HEK293 (cell line): ENCODE measurements around the gene GALNT2.

Source experiments
- CTCF ChIA-PET: fragments of 350-600 bp; formaldehyde crosslinking; extraction: SDS; loops from one replicate; lab custom pipeline; 2021; ENCODE audit warnings: antibody characterized with exemption; lab: Yijun Ruan, JAX
- POLR2A ChIA-PET: fragments of 300-600 bp; formaldehyde crosslinking; extraction: SDS; loops from one replicate; lab custom pipeline; 2020; ENCODE audit warnings: antibody characterized with exemption, inconsistent platforms; lab: Yijun Ruan, JAX
- H3K27ac ChIP-seq: fragments of 200-500 bp; sonication (Bioruptor generic); 2 replicates; pipeline ENCODE4 v1.5.1; 2014; ENCODE audit warnings: low read depth, low read length, control low read depth, inconsistent platforms; ENCODE audit errors: extremely low read depth
- H3K36me3 ChIP-seq, 2 experiments: fragments of 200-500 bp in 1 of 2; sonication (Bioruptor generic) in 1 of 2; 1 replicate in 1 of 2; 2 replicates in 1 of 2; pipeline ENCODE4 v1.5.1; 2014 to 2017; ENCODE audit warnings: inconsistent platforms in 2 of 2, low read length in 2 of 2; ENCODE audit not compliant: control insufficient read depth in 2 of 2, insufficient read depth in 1 of 2
- H3K4me1 ChIP-seq: fragments of 200-500 bp; sonication (Bioruptor generic); 2 replicates; pipeline ENCODE4 v1.5.1; 2014; ENCODE audit warnings: mild to moderate bottlenecking, low read length, inconsistent platforms; ENCODE audit not compliant: control insufficient read depth, insufficient read depth
- H3K4me3 ChIP-seq: 2 replicates; pipeline ENCODE4 v1.5.1; 2011; ENCODE audit warnings: low read depth, mild to moderate bottlenecking, control low read depth, low read length, moderate library complexity
- H3K9me3 ChIP-seq: fragments of 200-500 bp; sonication (Bioruptor generic); 2 replicates; pipeline ENCODE4 v1.5.1; 2014; ENCODE audit warnings: low read depth, low read length, inconsistent platforms; ENCODE audit not compliant: control insufficient read depth, insufficient read depth
- BCL11A ChIP-seq: fragments of 450-650 bp; formaldehyde crosslinking; IDR thresholded peaks from 2 replicates; pipeline ENCODE4 v1.5.1; 2016; ENCODE audit warnings: low read depth, missing biosample characterization, missing genetic modification characterization
- FEZF1 ChIP-seq: fragments of 450-650 bp; formaldehyde crosslinking; IDR thresholded peaks from 2 replicates; pipeline ENCODE4 v1.5.1; 2016; ENCODE audit warnings: missing biosample characterization, missing genetic modification characterization
- HOXC10 ChIP-seq: sonication (generic); formaldehyde crosslinking; IDR thresholded peaks from 2 replicates; pipeline ENCODE4 v1.8.1; 2023; ENCODE audit warnings: mild to moderate bottlenecking, missing genetic modification reagents
- IKZF3 ChIP-seq: fragments of 450-650 bp; IDR thresholded peaks from 2 replicates; pipeline ENCODE4 v1.5.0; 2018; ENCODE audit warnings: missing biosample characterization, mild to moderate bottlenecking, missing genetic modification characterization, moderate library complexity
- KLF1 ChIP-seq: fragments of 450-650 bp; formaldehyde crosslinking; IDR thresholded peaks from 2 replicates; pipeline ENCODE4 v1.5.1; 2016; ENCODE audit warnings: missing biosample characterization, missing genetic modification characterization
- PATZ1 ChIP-seq: fragments of 450-650 bp; formaldehyde crosslinking; IDR thresholded peaks from 2 replicates; pipeline ENCODE4 v1.5.1; 2016; ENCODE audit warnings: missing biosample characterization, missing genetic modification characterization
- SP2 ChIP-seq: fragments of 450-650 bp; formaldehyde crosslinking; IDR thresholded peaks from 2 replicates; pipeline ENCODE4 v1.5.1; 2016; ENCODE audit warnings: missing biosample characterization, missing genetic modification characterization
- SP7 ChIP-seq: fragments of 450-650 bp; formaldehyde crosslinking; IDR thresholded peaks from 2 replicates; pipeline ENCODE4 v1.5.1; 2016; ENCODE audit warnings: missing biosample characterization, missing genetic modification characterization
- ZBTB1 ChIP-seq: fragments of 450-650 bp; formaldehyde crosslinking; IDR thresholded peaks from 2 replicates; pipeline ENCODE4 v1.5.1; 2016; ENCODE audit warnings: missing biosample characterization, missing genetic modification characterization
- ZBTB17 ChIP-seq: fragments of 450-650 bp; formaldehyde crosslinking; IDR thresholded peaks from 2 replicates; pipeline ENCODE4 v1.5.1; 2016; ENCODE audit warnings: missing biosample characterization, missing genetic modification characterization
- ZNF112 ChIP-seq: fragments of 450-650 bp; formaldehyde crosslinking; IDR thresholded peaks from 2 replicates; pipeline ENCODE4 v1.5.0; 2017; ENCODE audit warnings: missing biosample characterization, missing genetic modification characterization
- ZNF2 ChIP-seq: fragments of 450-650 bp; formaldehyde crosslinking; IDR thresholded peaks from 2 replicates; pipeline ENCODE4 v1.5.1; 2016; ENCODE audit warnings: missing biosample characterization, missing genetic modification characterization
- ZNF239 ChIP-seq: fragments of 450-650 bp; formaldehyde crosslinking; IDR thresholded peaks from 2 replicates; pipeline ENCODE4 v1.5.1; 2016; ENCODE audit warnings: missing biosample characterization, missing genetic modification characterization
- ZNF24 ChIP-seq: fragments of 450-650 bp; formaldehyde crosslinking; IDR thresholded peaks from 2 replicates; pipeline ENCODE4 v1.5.1; 2016; ENCODE audit warnings: missing biosample characterization, missing genetic modification characterization
- ZNF302 ChIP-seq: fragments of 450-650 bp; formaldehyde crosslinking; IDR thresholded peaks from 2 replicates; pipeline ENCODE4 v1.5.1; 2016; ENCODE audit warnings: missing biosample characterization, missing genetic modification characterization, low read depth
- ZNF366 ChIP-seq: fragments of 450-650 bp; formaldehyde crosslinking; conservative IDR thresholded peaks from 2 replicates; pipeline ENCODE4 v1.5.1; 2016; ENCODE audit warnings: missing biosample characterization, missing genetic modification characterization
- ZNF501 ChIP-seq: fragments of 450-650 bp; formaldehyde crosslinking; IDR thresholded peaks from 2 replicates; pipeline ENCODE4 v1.5.1; 2016; ENCODE audit warnings: missing biosample characterization, missing genetic modification characterization
- ZNF558 ChIP-seq: fragments of 450-650 bp; formaldehyde crosslinking; IDR thresholded peaks from 2 replicates; pipeline ENCODE4 v1.5.1; 2016; ENCODE audit warnings: missing biosample characterization, missing genetic modification characterization
- ZNF624 ChIP-seq: fragments of 450-650 bp; formaldehyde crosslinking; IDR thresholded peaks from 2 replicates; pipeline ENCODE4 v1.5.1; 2017; ENCODE audit warnings: missing biosample characterization, missing genetic modification characterization
- ZNF629 ChIP-seq: fragments of 450-650 bp; formaldehyde crosslinking; IDR thresholded peaks from 2 replicates; pipeline ENCODE4 v1.5.1; 2017; ENCODE audit warnings: missing biosample characterization, missing genetic modification characterization
- ZNF660 ChIP-seq: fragments of 450-650 bp; IDR thresholded peaks from 2 replicates; pipeline ENCODE4 v1.5.1; 2018; ENCODE audit warnings: missing biosample characterization, mild to moderate bottlenecking, missing genetic modification characterization
- TF ChIP-seq, protein P1 (sequence below): fragments of 450-650 bp; formaldehyde crosslinking; IDR thresholded peaks from 2 replicates; pipeline ENCODE4 v1.5.1; 2016; ENCODE audit warnings: missing biosample characterization, missing genetic modification characterization
- TF ChIP-seq, protein P2 (sequence below): fragments of 450-650 bp; formaldehyde crosslinking; IDR thresholded peaks from 2 replicates; pipeline ENCODE4 v1.5.1; 2016; ENCODE audit warnings: missing biosample characterization, missing genetic modification characterization, low read depth
- TF ChIP-seq, protein P3 (sequence below): fragments of 450-650 bp; formaldehyde crosslinking; IDR thresholded peaks from 2 replicates; pipeline ENCODE4 v1.5.1; 2016; ENCODE audit warnings: missing biosample characterization, missing genetic modification characterization
- TF ChIP-seq, protein P4 (sequence below): fragments of 450-650 bp; formaldehyde crosslinking; IDR thresholded peaks from 2 replicates; pipeline ENCODE4 v1.5.1; 2017; ENCODE audit warnings: missing biosample characterization, missing genetic modification characterization
- TF ChIP-seq, protein P5 (sequence below): fragments of 450-650 bp; formaldehyde crosslinking; IDR thresholded peaks from 2 replicates; pipeline ENCODE4 v1.5.1; 2016; ENCODE audit warnings: missing biosample characterization, missing genetic modification characterization

The GALNT2 gene

DNA sequence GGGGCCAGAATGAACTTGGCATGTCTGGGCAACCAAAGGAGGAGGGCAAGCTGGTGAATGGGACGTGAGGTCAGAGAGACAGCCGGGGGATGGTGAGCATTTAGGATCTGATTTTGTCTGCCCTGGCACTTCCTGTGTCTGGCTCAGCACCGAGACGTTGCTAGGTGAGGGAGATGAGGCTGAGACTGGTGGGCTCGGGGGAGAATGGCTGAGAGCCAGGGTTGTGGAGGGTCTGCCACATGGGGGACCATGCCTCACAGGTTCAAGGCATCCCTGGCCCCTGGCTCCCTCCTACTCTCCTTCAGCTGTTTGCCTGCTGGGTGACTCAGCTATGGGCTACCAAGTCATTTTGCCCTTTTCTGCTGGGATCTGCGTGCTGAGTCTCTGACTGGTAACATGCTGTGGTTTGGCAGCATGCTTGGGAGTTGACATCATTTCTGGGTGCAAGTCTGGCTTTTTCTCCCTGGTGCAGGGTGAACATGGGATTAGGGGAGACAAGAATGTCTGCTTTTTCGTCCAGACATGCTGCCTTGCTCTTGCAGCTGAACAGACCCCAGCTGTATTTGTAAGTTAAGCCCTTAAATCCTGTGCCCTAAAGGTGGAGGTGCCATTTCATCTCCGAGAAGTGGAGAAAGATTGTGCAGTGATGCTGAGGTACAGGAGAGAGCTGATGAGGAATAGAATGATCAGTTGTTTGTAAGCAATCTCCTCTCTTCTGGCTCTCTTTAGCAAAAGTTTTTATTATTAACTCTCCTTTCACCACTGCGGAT, 17.6 kb downstream of the GALNT2 start:
- Histone ChIP-seq H3K36me3 (no peaks in the 10 kb centered on the region), H3K4me1 (peaks cover 18% of the 10 kb centered on the region), H3K27ac (no peak overlapping the region), H3K9me3 (no peaks in the 10 kb centered on the region), H3K4me3 (no peak overlapping the region)
- CTCF ChIA-PET: interaction anchor here (1.9 kb wide), 1 partner anchor 15 kb away, joined by 5 read pairs; no protein-coding TSS in a partner anchor
- POLR2A ChIA-PET: interaction anchor here (0.7 to 1.9 kb wide), 5 partner anchors 14 to 191 kb away, joined by 3 to 6 read pairs (median 4); partner anchors contain the start of gene GALNT2
- peak; percentile 83 for TF ChIP-seq FEZF1 (tag by site-specific recombination)
- TF ChIP-seq ZNF2 (tag by site-specific recombination): peak; percentile 85
- TF ChIP-seq ZNF302 (tag by site-specific recombination): no peak
- no peak for TF ChIP-seq ZNF239 (tag by site-specific recombination)
- peak; percentile 92 for TF ChIP-seq PATZ1 (tag by site-specific recombination)
- no peak for TF ChIP-seq HOXC10 (CRISPR knock-in tag)
- TF ChIP-seq KLF1 (tag by site-specific recombination): peak; percentile 15; the same call in 1 of the 2 replicates
- TF ChIP-seq ZNF366 (tag by site-specific recombination): peak; percentile 95
- TF ChIP-seq ZNF624 (tag by site-specific recombination): no peak
- TF ChIP-seq, protein P1, sequence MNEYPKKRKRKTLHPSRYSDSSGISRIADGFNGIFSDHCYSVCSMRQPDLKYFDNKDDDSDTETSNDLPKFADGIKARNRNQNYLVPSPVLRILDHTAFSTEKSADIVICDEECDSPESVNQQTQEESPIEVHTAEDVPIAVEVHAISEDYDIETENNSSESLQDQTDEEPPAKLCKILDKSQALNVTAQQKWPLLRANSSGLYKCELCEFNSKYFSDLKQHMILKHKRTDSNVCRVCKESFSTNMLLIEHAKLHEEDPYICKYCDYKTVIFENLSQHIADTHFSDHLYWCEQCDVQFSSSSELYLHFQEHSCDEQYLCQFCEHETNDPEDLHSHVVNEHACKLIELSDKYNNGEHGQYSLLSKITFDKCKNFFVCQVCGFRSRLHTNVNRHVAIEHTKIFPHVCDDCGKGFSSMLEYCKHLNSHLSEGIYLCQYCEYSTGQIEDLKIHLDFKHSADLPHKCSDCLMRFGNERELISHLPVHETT (tag by site-specific recombination): peak; percentile 93
- TF ChIP-seq ZNF629 (tag by site-specific recombination): peak; percentile 92
- peak; percentile 97 for TF ChIP-seq ZBTB17 (tag by site-specific recombination)
- TF ChIP-seq ZBTB1 (tag by site-specific recombination): peak; percentile 68; the same call in 1 of the 2 replicates
- TF ChIP-seq ZNF660 (tag by site-specific recombination): peak; percentile 97
- TF ChIP-seq ZNF112 (tag by site-specific recombination): no peak
- TF ChIP-seq, protein P2, sequence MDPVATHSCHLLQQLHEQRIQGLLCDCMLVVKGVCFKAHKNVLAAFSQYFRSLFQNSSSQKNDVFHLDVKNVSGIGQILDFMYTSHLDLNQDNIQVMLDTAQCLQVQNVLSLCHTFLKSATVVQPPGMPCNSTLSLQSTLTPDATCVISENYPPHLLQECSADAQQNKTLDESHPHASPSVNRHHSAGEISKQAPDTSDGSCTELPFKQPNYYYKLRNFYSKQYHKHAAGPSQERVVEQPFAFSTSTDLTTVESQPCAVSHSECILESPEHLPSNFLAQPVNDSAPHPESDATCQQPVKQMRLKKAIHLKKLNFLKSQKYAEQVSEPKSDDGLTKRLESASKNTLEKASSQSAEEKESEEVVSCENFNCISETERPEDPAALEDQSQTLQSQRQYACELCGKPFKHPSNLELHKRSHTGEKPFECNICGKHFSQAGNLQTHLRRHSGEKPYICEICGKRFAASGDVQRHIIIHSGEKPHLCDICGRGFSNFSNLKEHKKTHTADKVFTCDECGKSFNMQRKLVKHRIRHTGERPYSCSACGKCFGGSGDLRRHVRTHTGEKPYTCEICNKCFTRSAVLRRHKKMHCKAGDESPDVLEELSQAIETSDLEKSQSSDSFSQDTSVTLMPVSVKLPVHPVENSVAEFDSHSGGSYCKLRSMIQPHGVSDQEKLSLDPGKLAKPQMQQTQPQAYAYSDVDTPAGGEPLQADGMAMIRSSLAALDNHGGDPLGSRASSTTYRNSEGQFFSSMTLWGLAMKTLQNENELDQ (tag by site-specific recombination): peak; percentile 88
- TF ChIP-seq BCL11A: peak; percentile 79; the same call in 1 of the 2 replicates
- TF ChIP-seq, protein P3, sequence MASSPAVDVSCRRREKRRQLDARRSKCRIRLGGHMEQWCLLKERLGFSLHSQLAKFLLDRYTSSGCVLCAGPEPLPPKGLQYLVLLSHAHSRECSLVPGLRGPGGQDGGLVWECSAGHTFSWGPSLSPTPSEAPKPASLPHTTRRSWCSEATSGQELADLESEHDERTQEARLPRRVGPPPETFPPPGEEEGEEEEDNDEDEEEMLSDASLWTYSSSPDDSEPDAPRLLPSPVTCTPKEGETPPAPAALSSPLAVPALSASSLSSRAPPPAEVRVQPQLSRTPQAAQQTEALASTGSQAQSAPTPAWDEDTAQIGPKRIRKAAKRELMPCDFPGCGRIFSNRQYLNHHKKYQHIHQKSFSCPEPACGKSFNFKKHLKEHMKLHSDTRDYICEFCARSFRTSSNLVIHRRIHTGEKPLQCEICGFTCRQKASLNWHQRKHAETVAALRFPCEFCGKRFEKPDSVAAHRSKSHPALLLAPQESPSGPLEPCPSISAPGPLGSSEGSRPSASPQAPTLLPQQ (tag by site-specific recombination): peak; percentile 90
- TF ChIP-seq ZNF501 (tag by site-specific recombination): peak; percentile 81; the same call in 1 of the 2 replicates
- peak; percentile 90 for TF ChIP-seq ZNF558 (tag by site-specific recombination)
- peak; percentile 87 for TF ChIP-seq IKZF3 (tag by site-specific recombination)
- TF ChIP-seq, protein P4, sequence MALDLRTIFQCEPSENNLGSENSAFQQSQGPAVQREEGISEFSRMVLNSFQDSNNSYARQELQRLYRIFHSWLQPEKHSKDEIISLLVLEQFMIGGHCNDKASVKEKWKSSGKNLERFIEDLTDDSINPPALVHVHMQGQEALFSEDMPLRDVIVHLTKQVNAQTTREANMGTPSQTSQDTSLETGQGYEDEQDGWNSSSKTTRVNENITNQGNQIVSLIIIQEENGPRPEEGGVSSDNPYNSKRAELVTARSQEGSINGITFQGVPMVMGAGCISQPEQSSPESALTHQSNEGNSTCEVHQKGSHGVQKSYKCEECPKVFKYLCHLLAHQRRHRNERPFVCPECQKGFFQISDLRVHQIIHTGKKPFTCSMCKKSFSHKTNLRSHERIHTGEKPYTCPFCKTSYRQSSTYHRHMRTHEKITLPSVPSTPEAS (tag by site-specific recombination): 0 out of 2 replicates have a peak, but pooled peaks have one; percentile 40
- TF ChIP-seq SP2 (tag by site-specific recombination): no peak
- TF ChIP-seq SP7 (tag by site-specific recombination): peak; percentile 98
- peak; percentile 79 for TF ChIP-seq ZNF24 (tag by site-specific recombination)
- TF ChIP-seq, protein P5, sequence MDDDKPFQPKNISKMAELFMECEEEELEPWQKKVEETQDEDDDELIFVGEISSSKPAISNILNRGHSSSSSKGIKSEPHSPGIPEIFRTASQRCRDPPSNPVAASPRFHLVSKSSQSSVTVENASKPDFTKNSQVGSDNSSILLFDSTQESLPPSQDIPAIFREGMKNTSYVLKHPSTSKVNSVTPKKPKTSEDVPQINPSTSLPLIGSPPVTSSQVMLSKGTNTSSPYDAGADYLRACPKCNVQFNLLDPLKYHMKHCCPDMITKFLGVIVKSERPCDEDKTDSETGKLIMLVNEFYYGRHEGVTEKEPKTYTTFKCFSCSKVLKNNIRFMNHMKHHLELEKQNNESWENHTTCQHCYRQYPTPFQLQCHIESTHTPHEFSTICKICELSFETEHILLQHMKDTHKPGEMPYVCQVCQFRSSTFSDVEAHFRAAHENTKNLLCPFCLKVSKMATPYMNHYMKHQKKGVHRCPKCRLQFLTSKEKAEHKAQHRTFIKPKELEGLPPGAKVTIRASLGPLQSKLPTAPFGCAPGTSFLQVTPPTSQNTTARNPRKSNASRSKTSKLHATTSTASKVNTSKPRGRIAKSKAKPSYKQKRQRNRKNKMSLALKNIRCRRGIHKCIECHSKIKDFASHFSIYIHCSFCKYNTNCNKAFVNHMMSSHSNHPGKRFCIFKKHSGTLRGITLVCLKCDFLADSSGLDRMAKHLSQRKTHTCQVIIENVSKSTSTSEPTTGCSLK (tag by site-specific recombination): no peak
